SW480 (cell line): ENCODE data around the gene QPCT.
"Not testable (repeated sequence)": the region's sequence is repeated elsewhere in the genome, so short reads cannot be mapped to it uniquely, and the experiment has no call there.

Experiments used
- DNase-seq: peaks from one replicate; pipeline ENCODE4 v3.0.0-alpha.2; 2016; ENCODE audit warnings: low spot score

The QPCT gene

DNA sequence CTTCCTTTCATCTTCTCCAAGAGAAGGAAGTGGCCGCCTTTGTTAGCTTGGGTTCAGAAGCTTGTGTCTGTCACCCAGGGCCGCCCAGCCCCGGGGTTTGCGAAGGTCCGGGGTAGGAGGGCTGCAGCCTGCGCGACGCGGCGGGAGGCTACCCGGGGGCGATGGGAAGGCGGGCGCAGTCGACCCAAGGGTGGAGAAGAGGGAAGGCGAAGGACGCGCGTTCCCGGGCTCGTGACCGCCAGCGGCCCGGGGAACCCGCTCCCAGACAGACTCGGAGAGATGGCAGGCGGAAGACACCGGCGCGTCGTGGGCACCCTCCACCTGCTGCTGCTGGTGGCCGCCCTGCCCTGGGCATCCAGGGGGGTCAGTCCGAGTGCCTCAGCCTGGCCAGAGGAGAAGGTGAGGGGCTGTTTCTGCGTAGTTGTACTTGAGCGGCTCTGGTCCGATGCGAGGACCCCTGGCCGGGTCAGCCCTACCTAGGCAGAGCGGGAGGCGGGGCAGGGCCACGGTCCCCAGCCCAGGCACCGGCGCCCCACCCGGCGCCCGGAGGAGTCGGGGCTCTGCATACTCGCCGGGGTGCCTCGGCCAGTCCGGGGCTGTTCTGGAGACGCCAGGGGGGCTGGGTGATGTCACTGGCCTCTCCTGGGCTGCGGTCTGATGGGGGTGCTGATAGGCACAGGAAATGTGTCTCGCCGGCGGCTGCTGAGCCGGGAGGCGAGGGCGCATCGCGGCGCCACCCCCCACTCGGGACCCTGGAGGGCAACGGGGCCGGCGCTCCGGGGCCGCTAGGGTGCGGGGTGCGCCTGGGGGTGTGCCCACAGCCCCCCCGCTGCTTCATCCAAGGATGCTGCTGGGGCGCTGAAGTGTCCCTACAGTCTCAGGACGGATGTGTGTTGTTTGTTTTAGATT, at the start of gene QPCT:
QPCT (plus strand) TSS at position 178 of the 909 bp plus-strand sequence; CDS start at position 280, 102 bp downstream.
- DNase-seq, result peak; percentile 83

DNA sequence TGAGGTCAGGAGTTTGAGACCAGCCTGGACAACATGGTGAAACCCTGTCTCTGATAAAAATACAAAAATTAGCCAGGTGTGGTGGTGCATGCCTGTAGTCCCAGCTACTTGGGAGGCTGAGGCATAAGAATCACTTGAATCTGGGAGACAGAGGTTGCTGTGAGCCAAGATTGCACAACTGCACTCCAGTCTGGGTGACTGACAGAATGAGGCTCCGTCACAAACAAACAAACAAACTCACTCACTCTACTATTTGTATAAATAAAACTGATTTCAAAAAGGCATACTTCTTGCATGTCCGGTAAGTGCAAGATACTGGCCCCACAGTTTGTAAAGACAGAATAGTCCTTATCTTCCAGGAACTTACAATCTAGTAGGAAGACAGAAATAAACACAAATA, 49.6 kb upstream of the QPCT start:
- DNase-seq, result not testable (repeated sequence)

DNA sequence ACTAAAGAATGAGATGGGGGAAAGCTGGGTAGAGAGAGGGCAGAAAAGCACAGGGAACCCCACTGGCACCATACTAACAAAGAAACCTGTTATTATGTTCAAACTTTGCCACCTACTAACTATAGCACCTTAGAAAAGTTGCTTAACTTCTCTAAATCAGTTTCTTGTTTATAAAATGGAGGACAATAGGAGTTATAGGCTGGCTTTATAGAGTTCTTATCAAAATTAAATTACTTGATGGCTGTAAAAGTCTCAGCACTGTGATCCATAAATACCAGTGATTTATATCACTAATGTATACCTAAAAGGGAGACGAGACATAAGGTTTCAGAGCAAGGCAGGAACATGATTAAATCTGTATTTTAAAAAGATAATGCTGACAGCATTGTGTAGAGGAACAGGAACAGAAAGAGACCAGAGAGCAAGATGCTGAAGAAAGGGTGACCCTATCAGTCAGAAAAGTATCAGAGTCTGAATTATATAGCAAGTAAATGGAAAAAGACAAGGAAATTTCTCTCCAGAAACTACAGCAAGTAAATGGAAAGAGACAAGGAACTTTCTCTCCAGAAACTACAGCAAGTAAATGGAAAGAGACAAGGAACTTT, 48.9 kb upstream of the QPCT start:
- no peak for DNase-seq

DNA sequence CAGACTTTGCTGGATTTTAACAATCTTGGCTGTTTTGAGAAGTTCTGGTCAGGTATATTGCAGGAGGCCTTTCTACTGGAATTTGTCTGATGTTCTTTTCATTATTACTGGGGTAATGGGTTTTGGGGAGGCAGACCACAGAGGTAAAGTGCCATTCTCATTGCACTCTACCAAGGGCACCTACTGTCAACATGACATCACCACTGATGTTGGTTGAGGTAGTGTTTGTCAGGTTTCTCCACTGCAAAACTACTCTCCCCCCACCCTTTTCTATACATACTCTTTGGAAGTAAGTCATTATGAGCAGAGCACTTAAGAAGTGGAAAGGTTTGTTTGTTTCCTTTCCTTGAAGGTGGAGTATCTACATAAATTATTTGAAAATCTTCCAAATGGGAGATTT, 46.8 kb upstream of the QPCT start:
- DNase-seq, result no peak

DNA sequence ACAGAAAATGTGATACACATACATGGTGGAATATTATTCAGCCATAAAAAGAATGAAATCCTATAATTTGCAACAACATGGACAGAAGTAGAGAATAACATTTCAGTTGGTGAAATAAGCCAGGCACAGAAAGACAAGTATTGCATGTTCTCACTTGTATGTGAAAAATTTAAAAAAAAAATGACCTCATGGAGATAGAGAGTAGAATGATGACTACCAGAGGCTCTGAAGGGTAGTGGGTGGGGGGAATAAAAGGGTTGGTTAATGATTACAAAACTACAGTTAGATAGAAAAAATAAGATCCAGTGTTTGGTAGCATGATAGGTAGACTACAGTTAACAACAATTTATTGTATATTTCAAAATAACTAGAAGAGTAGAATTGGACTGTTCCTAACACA, 44.3 kb upstream of the QPCT start:
- no peak for DNase-seq

DNA sequence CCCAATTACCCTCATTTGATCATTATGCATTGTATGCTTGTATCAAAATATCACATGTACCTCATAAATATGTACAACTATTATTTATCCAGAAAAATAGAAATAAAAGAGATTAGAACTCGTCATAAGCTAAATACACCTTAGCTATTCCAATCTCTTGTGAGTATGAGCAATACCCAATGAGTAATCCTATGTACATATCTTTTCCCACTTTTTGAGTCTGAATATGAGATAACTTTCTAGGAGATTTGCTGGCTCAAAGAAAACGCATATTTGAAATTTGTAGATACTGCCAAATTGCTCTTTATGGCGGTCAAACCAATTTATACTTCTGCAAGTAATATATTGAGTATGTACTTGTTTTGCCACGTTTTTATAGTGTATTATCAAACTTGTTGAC, 43.9 kb upstream of the QPCT start:
- DNase-seq, result no peak

DNA sequence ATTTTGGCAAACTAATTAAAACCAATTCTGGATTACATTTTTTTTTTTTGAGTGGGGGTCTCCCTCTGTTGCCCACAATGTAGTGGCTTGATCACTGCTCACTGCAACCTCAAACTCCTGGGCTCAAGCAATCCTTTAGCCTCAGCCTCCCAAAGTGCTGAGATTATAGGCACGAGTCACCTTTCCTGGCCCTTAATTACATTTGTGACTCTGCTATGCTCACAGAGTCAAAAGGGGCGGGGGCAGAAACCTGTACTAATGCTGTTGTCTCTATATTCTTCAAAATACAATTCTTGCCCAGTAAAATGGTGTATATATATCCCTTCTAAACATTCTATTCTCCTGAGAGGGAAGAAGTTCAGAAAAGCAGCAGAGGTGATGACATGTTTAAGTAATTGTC, 43.0 kb upstream of the QPCT start:
- DNase-seq, result no peak

DNA sequence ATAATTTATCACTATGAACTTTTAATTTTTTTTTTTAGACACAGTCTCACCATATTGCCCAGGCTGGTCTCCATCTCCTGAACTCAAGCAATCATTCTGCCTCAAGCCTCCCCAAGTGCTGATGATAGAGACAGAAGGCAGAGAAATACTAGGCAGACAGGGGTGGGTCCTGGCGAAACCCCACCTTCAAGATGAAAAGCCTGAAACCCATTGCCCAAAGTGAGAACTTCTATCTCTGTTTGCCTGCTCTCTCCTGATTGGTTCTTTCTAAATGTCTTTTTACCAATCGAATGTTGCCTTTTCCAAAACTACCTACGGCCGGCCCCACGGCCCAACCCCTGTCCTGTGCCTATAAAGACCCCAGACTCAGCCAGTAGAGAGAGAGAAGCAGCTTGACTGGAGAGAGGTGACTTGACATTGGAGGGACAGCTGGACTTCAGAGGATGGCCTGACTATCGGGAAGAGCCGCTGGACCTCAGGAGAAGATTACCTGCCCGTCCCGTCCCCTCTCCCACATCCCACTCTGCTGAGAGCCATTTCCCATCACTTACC, 41.7 kb upstream of the QPCT start:
- no peak for DNase-seq

DNA sequence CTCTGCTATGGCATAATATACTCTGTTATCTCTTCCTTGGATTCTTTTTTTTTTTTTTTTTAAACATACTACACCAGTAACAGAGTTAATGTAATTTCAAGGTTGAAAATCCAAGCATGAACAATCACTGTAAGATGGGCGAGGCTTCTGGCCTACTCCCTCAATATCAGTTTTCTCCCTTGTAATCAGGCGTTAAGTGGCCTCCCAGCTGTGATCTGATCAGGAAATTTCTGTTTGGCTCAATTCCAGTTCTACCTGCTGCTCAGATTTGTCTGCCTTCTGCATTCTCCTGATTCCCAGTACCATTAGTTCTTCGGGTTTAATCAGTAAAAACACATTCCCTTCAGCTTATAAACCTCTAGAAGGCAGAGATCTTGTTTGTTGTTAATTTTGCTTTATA, 38.4 kb upstream of the QPCT start:
- no peak for DNase-seq

DNA sequence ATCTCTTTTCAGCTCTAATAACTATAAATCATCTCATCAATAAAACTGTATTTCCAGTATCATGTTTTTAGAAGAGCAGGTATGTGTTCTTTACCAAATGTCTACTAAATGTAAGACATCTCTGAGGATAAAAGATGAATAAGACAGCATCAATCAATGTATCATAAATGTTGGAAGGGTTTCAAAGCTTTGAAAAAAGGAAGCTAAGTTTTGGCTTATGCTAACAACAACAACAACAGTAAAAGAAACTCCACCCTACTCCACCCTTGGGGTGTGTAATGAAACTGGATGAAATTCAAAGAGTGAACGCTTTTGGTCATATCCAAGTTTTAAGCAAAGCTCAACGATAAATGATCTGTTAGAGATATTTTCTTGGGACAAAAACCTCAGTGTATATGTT, 36.9 kb upstream of the QPCT start:
- DNase-seq, result no peak

DNA sequence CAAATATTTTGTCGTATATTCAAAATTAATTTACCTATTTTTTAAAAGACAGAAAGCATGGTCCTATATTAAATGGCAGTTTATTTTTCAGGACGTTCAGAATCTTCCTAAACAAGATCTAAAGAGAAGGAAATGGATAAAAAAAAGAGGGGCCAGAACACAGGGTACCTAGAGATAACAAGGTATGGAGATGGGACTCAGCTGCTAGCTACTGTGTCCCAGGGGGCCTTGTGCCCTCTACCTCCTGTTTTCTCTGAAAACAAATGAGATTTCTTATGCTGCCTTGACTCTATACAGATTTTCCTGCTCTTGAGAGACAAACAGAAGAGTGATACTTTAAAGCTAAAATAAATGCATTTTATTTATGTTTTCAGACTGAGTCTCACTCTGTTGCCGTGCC, 29.1 kb upstream of the QPCT start:
- no peak for DNase-seq

DNA sequence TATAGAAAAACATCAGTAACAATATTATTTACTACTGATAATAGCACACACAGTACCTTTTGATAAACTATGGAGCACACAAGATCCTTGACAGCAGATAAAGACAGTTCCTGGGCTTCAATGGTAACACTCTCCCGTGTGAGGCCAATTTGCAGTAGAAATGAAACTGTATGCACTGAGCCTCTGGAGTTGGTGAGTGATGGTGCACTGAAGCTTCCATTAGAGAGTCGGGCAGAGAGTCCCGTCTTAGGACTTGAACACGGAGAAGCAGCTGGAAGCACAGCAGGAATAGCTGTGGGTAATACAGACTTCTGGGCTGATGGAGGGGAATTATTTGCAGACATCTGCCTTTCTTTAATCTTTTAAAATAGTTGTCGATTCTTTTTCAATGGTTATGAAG, 28.2 kb upstream of the QPCT start:
- no peak for DNase-seq

DNA sequence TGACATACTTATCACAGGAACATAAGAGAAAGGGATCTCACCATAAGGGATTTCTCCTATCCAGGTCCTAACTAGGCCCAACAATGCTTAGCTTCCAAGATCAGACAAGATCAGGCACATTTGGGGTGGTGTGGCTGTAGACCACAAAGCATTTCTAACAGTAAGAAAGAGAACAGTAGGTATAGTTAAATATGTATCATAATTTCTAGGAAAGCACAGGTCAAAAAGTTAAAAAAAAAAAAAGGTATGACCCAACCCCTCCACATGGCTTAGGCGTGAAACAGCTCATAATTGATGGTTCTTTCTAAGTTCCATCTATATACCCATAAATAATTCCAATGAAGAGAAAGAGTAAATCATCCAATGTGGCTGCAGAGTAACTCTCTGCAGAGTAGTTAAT, 26.7 kb upstream of the QPCT start:
- no peak for DNase-seq

DNA sequence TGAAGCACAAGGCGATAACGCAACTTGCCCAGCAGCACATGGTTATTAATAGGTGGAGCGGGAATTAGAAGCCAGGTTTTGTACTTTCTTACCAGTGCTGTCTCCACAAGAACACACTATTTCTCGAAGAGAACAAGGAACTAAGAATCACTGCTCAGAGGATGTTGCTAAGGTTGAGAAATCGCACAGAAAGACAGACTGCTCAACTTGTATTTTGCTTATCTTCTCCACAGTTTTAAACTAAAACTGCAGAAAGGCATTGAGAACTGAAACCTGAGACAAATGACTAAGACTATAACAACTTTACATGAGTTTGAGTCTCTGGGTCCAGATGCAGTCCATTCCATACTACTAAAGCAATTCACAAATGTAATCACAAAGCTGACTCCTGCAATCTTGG, 26.0 kb upstream of the QPCT start:
- DNase-seq, result no peak

DNA sequence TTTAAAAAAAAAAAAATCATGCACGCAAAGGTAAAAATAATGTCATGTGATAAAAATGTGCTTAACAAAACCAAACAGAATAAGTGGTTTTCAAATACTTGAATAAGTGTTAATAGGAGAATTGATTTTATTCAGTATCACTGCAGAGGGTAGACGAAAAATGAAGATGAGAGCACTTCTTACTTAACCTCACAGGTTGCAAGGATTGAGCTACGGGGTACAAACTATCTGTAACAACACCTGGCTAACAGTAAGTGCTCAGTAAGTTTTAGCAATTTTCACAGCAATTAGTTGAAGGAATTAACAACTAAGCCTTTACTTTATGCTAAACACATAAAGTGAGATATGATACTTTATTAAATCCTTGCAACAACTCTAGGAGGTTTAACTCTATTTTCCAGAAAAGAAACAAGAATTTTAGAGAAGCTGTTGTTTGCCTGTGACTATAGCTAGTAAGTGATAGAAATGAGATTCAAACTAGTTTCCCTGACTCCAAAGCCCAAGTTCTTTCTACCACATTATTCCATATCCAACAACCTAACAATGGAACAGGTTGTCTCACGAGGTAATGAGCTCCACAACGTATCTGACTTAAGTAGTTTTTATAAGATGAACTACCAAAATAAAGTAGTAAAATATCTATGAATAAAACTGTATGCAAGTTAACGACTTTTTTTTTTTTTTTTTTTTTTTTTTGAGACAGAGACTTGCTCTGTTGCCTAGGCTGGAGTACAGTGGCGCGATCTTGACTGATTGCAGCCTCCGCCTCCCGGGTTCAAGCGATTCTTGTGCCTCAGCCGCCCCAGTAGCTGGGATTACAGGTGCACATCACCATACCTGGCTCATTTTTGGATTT, 24.4 kb upstream of the QPCT start:
- no peak for DNase-seq

DNA sequence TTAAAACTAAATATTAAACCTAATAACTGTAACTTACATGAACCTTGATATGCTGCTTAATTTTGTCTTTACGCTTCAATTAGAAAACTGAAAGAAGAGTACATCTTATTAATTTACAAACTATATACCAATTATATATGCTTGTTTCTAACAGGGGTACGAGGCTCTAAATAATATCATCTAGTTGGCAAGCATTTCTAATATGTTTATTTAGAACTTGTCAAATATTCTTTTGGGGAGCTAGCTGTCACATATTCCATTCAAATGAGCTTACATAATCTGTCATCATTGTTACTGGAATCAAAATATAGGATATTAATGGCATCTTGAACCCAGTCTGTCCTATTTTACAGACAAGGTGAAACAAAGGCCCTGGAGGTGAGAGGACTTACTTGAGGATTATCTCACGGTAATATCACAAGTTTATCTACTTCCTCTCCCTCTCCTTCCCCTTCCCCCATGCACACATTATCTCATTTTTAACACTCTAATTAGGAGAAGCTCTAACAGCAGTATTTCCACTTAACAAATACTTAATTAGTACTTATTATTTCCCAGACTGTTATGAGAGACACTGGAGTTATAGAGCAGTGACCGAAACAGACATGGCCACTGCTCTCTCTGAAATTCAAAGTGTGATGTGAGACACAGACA, 23.3 kb upstream of the QPCT start:
- no peak for DNase-seq

DNA sequence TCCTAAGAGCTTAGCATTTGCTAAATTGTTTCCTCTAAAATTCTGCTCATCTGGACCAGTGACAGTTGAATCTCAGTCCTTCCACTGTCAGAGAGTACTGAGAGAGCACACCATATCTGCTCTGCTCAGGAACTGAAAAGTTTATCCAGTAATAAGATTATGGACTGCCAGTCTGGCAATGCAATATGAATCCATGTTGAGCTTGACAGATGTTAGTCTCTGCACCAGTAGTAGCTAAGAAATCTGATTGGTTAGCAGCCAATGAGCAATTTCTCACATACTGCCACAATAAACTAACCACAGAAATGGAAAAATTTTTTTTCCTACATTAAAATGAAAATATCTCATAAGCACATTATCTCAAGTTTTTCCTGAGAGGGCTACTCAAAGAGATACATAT, 22.1 kb upstream of the QPCT start:
- DNase-seq, result no peak

DNA sequence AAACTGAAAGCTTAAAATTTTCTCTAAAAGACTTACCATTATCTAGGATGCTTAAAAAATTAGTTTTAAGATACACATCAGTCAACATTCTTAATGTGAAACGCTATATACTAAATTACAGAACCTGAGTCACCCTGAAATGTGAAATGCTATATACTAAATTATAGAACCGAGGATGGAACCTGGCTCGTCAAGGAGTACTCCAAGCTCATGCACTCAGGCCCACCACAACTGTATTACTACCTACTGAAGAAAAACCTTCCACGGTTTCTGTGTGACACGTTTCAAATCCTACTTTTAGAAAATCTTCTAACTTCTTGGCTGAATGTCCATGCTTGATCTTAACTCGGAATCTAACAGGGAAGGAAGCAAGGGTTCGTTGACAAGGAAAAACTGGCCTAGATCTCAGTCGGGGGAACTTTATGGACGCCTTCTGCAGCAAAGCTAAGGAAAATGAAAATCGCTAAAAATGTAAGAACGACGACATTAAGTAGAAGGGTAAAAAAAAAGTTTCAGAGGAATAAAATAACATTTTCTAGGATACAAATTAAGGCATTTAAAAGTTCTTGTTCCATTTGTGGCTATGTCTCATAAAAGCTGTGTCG, 21.2 kb upstream of the QPCT start:
- no peak for DNase-seq

DNA sequence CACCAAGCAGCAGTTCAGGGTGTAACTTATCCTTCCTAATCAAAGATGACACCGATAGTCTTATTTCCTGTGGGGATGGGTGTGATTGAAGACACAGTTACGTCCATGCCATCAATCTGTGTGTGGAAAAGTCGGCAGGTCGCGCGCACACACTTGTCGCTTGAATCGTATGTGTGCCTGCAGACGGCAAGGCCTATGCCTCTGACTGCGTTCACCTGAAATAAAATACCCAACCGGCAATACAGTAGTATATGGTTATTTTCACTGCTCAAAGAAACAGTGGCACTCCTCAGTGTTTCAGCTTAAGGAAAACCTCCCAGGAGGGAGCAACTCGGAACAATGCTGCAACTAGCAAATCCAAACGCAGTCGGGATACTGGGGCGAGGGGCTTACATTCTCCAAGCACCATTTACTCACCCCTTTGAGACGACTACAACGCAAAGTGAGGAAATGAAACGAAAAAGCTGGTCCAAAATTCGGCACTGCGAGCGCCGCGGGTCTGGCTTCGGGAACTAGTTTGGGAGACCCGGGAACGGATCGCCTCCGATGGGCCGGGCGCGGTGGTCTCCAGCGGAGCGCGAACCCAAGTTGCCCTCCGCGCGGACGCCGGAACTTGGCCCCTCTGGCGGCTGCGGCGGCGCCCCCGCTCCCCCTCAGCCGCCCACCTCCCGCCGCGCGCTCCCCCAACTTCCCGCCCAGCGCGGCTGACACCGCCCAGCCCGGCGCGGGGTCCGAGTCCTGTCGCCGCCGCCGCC, 20.5 kb upstream of the QPCT start:
- peak; percentile 66 for DNase-seq

DNA sequence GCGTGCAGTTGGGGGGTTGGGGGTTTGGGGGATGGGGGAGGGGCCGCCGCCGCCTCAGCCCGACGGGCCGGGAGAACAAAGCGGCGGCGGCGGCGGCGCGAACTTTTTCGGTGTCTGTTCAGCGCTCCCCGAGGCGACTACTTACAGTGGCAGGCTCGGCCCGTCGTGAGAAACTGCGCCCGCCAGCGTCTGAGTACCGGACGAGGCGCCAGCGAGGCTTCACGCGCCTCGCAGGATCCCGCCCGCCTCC, 20.0 kb upstream of the QPCT start:
- DNase-seq, result peak; percentile 82
